Activated T-cell treated with anti-CD3 and anti-CD28 coated beads for 48 hours (primary cell): ENCODE results near the gene AANAT.

Source experiments
- DNase-seq: peaks from one replicate; pipeline ENCODE4 v3.0.0-alpha.2; 2020; ENCODE audit warnings: low read depth

Gene AANAT

GRCh38 chr17:76442341-76443338 lies 24.8 kb upstream of the AANAT start:
- no peak for DNase-seq

- no peak for DNase-seq
Measured at GRCh38 chr17:76444518-76445311, 22.7 kb upstream of the AANAT start.

GRCh38 chr17:76445697-76446448 lies 21.5 kb upstream of the AANAT start:
- no peak for DNase-seq

GRCh38 chr17:76446449-76447231 lies 20.8 kb upstream of the AANAT start:
- DNase-seq: no peak

GRCh38 chr17:76447931-76448652 lies 19.3 kb upstream of the AANAT start:
- DNase-seq: no peak

GRCh38 chr17:76449126-76449525 lies 18.3 kb upstream of the AANAT start:
- no peak for DNase-seq

- DNase-seq: no peak
Measured at GRCh38 chr17:76451506-76451905, 15.9 kb upstream of the AANAT start.

GRCh38 chr17:76452127-76452659 lies 15.2 kb upstream of the AANAT start:
- no peak for DNase-seq

GRCh38 chr17:76452660-76453430 lies 14.6 kb upstream of the AANAT start, which contains the start of gene UBE2O:
Gene UBE2O (minus strand): TSS chr17:76453152. CDS start chr17:76453141, 11 bp downstream.
- peak; percentile 93 for DNase-seq

GRCh38 chr17:76453431-76453743 lies 14.0 kb upstream of the AANAT start:
- no peak for DNase-seq

- no peak for DNase-seq
Measured at GRCh38 chr17:76458580-76459490, 8.6 kb upstream of the AANAT start.

GRCh38 chr17:76459674-76460073 lies 7.7 kb upstream of the AANAT start:
- DNase-seq: no peak

GRCh38 chr17:76461765-76462555 lies 5.4 kb upstream of the AANAT start:
- no peak for DNase-seq

GRCh38 chr17:76462556-76463290 lies 4.7 kb upstream of the AANAT start:
- DNase-seq: no peak

GRCh38 chr17:76466775-76467130 lies 650 bp upstream of the AANAT start:
- no peak for DNase-seq

GRCh38 chr17:76467809-76468633 lies 618 bp downstream of the AANAT start:
- DNase-seq: no peak
